ENCODE results near the gene NID1. TPM values are rescaled to one million over a fixed set of nuclear protein-coding genes. Genes with fewer than 3 reads are reported as not detected.

NID1 gene
- total RNA-seq, 1 experiment from 2014 or later: 19.2 TPM

DNA sequence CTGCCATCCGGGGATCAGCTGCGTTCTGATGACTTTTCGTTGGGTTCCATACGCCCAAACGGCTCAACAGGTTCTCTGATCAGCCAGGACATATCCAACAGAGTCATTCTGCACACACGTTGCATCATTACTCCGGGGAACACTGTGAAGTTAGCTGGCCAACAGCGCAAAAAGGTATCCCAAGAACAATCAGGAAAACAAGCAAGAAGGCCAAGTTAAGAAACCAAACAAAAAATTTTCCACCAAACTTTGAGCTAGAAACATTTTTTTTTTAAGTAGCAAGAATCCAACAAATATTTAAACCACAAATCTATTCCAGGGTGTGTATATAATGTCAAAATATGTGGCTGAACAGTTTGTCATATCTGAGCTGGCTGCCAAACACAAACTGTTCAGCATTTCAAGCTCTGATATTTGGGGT is 29.2 kb downstream of the NID1 start:
- H3K4me3 Mint-ChIP-seq: no peak overlapping the region
- DNase-seq (ENCODE audit: low spot score): no peak
- H3K4me1 Mint-ChIP-seq: no peaks in the 10 kb centered on the region
- ChIA-PET POLR2A (no interaction called here), CTCF (no interaction called here)
- no peak for TF ChIP-seq GABPB1 (CRISPR knock-in tag; IDR thresholded peaks at IDR 0.05)
- TF ChIP-seq, protein P1, sequence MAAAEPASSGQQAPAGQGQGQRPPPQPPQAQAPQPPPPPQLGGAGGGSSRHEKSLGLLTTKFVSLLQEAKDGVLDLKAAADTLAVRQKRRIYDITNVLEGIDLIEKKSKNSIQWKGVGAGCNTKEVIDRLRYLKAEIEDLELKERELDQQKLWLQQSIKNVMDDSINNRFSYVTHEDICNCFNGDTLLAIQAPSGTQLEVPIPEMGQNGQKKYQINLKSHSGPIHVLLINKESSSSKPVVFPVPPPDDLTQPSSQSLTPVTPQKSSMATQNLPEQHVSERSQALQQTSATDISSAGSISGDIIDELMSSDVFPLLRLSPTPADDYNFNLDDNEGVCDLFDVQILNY (CRISPR knock-in tag; IDR thresholded peaks at IDR 0.05): no peak
- no peak for TF ChIP-seq ELF4 (CRISPR knock-in tag; IDR thresholded peaks at IDR 0.05; ENCODE audit: low read depth)
- TF ChIP-seq NR2C2 (CRISPR knock-in tag; IDR thresholded peaks at IDR 0.05): no peak
- TF ChIP-seq, protein P2, sequence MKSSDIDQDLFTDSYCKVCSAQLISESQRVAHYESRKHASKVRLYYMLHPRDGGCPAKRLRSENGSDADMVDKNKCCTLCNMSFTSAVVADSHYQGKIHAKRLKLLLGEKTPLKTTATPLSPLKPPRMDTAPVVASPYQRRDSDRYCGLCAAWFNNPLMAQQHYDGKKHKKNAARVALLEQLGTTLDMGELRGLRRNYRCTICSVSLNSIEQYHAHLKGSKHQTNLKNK (CRISPR knock-in tag; IDR thresholded peaks at IDR 0.05): no peak
- TF ChIP-seq, protein P3, sequence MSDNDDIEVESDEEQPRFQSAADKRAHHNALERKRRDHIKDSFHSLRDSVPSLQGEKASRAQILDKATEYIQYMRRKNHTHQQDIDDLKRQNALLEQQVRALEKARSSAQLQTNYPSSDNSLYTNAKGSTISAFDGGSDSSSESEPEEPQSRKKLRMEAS (CRISPR knock-in tag; IDR thresholded peaks at IDR 0.05): no peak
- TF ChIP-seq CREB1 (CRISPR knock-in tag; IDR thresholded peaks at IDR 0.05): no peak
- TF ChIP-seq, protein P4, sequence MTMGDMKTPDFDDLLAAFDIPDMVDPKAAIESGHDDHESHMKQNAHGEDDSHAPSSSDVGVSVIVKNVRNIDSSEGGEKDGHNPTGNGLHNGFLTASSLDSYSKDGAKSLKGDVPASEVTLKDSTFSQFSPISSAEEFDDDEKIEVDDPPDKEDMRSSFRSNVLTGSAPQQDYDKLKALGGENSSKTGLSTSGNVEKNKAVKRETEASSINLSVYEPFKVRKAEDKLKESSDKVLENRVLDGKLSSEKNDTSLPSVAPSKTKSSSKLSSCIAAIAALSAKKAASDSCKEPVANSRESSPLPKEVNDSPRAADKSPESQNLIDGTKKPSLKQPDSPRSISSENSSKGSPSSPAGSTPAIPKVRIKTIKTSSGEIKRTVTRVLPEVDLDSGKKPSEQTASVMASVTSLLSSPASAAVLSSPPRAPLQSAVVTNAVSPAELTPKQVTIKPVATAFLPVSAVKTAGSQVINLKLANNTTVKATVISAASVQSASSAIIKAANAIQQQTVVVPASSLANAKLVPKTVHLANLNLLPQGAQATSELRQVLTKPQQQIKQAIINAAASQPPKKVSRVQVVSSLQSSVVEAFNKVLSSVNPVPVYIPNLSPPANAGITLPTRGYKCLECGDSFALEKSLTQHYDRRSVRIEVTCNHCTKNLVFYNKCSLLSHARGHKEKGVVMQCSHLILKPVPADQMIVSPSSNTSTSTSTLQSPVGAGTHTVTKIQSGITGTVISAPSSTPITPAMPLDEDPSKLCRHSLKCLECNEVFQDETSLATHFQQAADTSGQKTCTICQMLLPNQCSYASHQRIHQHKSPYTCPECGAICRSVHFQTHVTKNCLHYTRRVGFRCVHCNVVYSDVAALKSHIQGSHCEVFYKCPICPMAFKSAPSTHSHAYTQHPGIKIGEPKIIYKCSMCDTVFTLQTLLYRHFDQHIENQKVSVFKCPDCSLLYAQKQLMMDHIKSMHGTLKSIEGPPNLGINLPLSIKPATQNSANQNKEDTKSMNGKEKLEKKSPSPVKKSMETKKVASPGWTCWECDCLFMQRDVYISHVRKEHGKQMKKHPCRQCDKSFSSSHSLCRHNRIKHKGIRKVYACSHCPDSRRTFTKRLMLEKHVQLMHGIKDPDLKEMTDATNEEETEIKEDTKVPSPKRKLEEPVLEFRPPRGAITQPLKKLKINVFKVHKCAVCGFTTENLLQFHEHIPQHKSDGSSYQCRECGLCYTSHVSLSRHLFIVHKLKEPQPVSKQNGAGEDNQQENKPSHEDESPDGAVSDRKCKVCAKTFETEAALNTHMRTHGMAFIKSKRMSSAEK (CRISPR knock-in tag; IDR thresholded peaks at IDR 0.05; ENCODE audit: borderline replicate concordance): no peak
- H3K36me3 Mint-ChIP-seq: peaks cover 4% of the 10 kb centered on the region
- no peak overlapping the region for H3K27ac Mint-ChIP-seq
- no peaks in the 10 kb centered on the region for H3K27me3 Mint-ChIP-seq (ENCODE audit: low read depth)
- H3K9me3 Mint-ChIP-seq: no peaks in the 10 kb centered on the region
- no peak for ATAC-seq

DNA sequence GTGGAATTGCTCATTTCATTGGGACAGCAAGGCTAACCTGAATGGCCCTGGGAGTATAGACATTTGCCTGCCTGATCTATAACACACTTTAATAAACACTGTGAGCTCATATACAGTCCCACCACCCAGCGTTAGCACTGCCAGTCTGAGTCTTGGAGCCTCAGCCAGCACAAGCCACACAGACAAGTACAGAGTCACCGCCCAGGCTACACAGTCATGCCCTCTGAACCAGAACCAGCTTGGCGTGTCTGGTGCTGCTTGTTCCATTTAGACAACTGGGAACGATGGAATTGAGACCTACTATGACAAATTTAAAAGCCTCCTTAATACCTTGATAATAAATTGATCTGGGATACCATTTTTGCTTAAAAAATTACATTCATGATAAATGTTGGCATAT is 31.6 kb downstream of the NID1 start:
- no peak for DNase-seq (ENCODE audit: low spot score)
- no peak for TF ChIP-seq NR3C1 (CRISPR knock-in tag; conservative IDR thresholded peaks at IDR 0.05; ENCODE audit: low read depth)
- no peak for TF ChIP-seq NFE2L1 (CRISPR knock-in tag; IDR thresholded peaks at IDR 0.05)
- TF ChIP-seq ZNF396 (CRISPR knock-in tag; IDR thresholded peaks at IDR 0.05; ENCODE audit: borderline replicate concordance): no peak
- no peak for TF ChIP-seq PRRX2 (CRISPR knock-in tag; IDR thresholded peaks at IDR 0.05)
- no peak for TF ChIP-seq GRHL2 (CRISPR knock-in tag; IDR thresholded peaks at IDR 0.05; ENCODE audit: insufficient replicate concordance, severe bottlenecking)
- TF ChIP-seq MXD4 (CRISPR knock-in tag; IDR thresholded peaks at IDR 0.05; ENCODE audit: borderline replicate concordance): no peak
- ATAC-seq: no peak
- peaks cover 4% of the 10 kb centered on the region for H3K36me3 Mint-ChIP-seq
- ChIA-PET POLR2A (no interaction called here), CTCF (no interaction called here)
- no peak overlapping the region for H3K4me3 Mint-ChIP-seq
- H3K27me3 Mint-ChIP-seq (ENCODE audit: low read depth): no peaks in the 10 kb centered on the region
- H3K4me1 Mint-ChIP-seq: no peaks in the 10 kb centered on the region
- no peak overlapping the region for H3K27ac Mint-ChIP-seq
- H3K9me3 Mint-ChIP-seq: no peaks in the 10 kb centered on the region

DNA sequence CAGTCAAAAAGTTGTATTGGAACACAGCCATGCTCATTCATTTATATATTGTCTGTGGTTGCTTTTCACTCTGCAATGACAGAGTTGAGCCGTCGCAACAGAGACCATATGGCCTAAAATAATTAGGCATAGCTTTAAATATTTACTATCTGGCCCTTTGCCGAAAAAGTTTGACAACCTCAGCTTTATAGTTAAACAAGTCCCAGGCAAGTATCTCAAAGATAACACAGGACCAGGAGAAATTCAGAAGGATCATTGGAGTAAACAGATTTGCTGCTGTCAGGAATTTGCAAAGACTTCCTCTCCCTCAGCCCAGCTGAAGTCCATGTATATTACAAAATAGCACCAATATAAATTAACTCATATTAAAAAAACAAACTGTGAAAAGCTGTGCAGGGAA is 34.4 kb downstream of the NID1 start:
- H3K27me3 Mint-ChIP-seq (ENCODE audit: low read depth): no peaks in the 10 kb centered on the region
- CTCF ChIA-PET: no interaction called here
- H3K4me1 Mint-ChIP-seq: no peaks in the 10 kb centered on the region
- no peak for TF ChIP-seq ZNF416 (CRISPR knock-in tag; IDR thresholded peaks at IDR 0.05)
- TF ChIP-seq CREM (CRISPR knock-in tag; IDR thresholded peaks at IDR 0.05): no peak
- TF ChIP-seq, protein P2 (CRISPR knock-in tag; IDR thresholded peaks at IDR 0.05): no peak
- H3K4me3 Mint-ChIP-seq: no peak overlapping the region
- POLR2A ChIA-PET: no interaction called here
- H3K36me3 Mint-ChIP-seq: peaks cover 5% of the 10 kb centered on the region
- no peak overlapping the region for H3K27ac Mint-ChIP-seq
- no peaks in the 10 kb centered on the region for H3K9me3 Mint-ChIP-seq
- DNase-seq (ENCODE audit: low spot score): no peak
- no peak for ATAC-seq
